SU-DHL-6 (cell line): ENCODE data around the gene PUDP.

Experiments
- H2AFZ ChIP-seq: fragments of 200-600 bp; sonication (generic); 2 replicates; pipeline ENCODE4 v1.6.1; 2014; ENCODE audit warnings: low read depth, mild to moderate bottlenecking, moderate library complexity, mixed read lengths, antibody characterized with exemption, low read length; ENCODE audit not compliant: severe bottlenecking
- H3F3A ChIP-seq: fragments of 200-600 bp; shearing (Covaris generic); 2 replicates; pipeline ENCODE4 v1.6.0; 2016; ENCODE audit warnings: antibody characterized with exemption, mild to moderate bottlenecking; ENCODE audit not compliant: insufficient read depth
- H3K27ac ChIP-seq: fragments of 200-600 bp; sonication (generic); 2 replicates; pipeline ENCODE4 v1.5.1; 2016; ENCODE audit warnings: low read depth, mild to moderate bottlenecking, low read length, moderate library complexity, mixed read lengths
- H3K27me3 ChIP-seq: fragments of 200-600 bp; sonication (generic), shearing (Covaris generic); 2 replicates; pipeline ENCODE4 v1.6.0; 2014; ENCODE audit warnings: mild to moderate bottlenecking, low read length
- H3K36me3 ChIP-seq: fragments of 200-600 bp; sonication (generic); 2 replicates; pipeline ENCODE4 v1.6.1; 2014; ENCODE audit warnings: mild to moderate bottlenecking, low read length, mixed read lengths
- H3K4me2 ChIP-seq: fragments of 300-600, 200-600 bp; shearing (Covaris generic), sonication (generic); 2 replicates; pipeline ENCODE4 v1.6.0; 2014; ENCODE audit warnings: low read length, low read depth, mild to moderate bottlenecking; ENCODE audit not compliant: poor library complexity, severe bottlenecking
- H3K4me3 ChIP-seq: fragments of 200-600 bp; sonication (generic); 2 replicates; pipeline ENCODE4 v1.5.1; 2014; ENCODE audit warnings: antibody characterized with exemption, low read length, mild to moderate bottlenecking, mixed read lengths; ENCODE audit not compliant: insufficient read depth, poor library complexity, severe bottlenecking
- H3K79me2 ChIP-seq: fragments of 200-600 bp; sonication (generic); 2 replicates; pipeline ENCODE4 v1.6.1; 2014; ENCODE audit warnings: mild to moderate bottlenecking, low read length, moderate library complexity; ENCODE audit not compliant: insufficient read depth
- H3K9ac ChIP-seq: fragments of 200-600 bp; sonication (generic); 2 replicates; pipeline ENCODE4 v1.7.0; 2014; ENCODE audit warnings: mild to moderate bottlenecking, low read length
- H3K9me2 ChIP-seq: fragments of 200-600 bp; sonication (generic); replicated peaks from 2 replicates; pipeline ENCODE4 v1.6.1; 2014; ENCODE audit warnings: low read length; ENCODE audit not compliant: insufficient read depth
- H3K9me3 ChIP-seq: fragments of 200-600 bp; sonication (generic); 2 replicates; pipeline ENCODE4 v1.6.1; 2014; ENCODE audit warnings: low read length, mixed read lengths; ENCODE audit not compliant: insufficient read depth
- H4K20me1 ChIP-seq: fragments of 200-600 bp; sonication (generic); 2 replicates; pipeline ENCODE4 v1.6.1; 2014; ENCODE audit warnings: low read depth, mild to moderate bottlenecking, antibody characterized with exemption, low read length, moderate library complexity, mixed read lengths
- EZH2phosphoT487 ChIP-seq: fragments of 200-600 bp; sonication (generic), shearing (Covaris generic); conservative IDR thresholded peaks from 2 replicates; pipeline ENCODE4 v1.6.1; 2018; ENCODE audit warnings: mild to moderate bottlenecking, antibody characterized with exemption, low read length, moderate library complexity, mixed read lengths
- TF ChIP-seq, protein P1 (sequence below): fragments of 200-600 bp; sonication (generic); IDR thresholded peaks from one replicate; pipeline ENCODE4 v1.5.1; 2017; ENCODE audit warnings: antibody characterized with exemption, mild to moderate bottlenecking, low read length, moderate library complexity; ENCODE audit not compliant: insufficient read depth, poor library complexity, severe bottlenecking

The PUDP gene

DNA sequence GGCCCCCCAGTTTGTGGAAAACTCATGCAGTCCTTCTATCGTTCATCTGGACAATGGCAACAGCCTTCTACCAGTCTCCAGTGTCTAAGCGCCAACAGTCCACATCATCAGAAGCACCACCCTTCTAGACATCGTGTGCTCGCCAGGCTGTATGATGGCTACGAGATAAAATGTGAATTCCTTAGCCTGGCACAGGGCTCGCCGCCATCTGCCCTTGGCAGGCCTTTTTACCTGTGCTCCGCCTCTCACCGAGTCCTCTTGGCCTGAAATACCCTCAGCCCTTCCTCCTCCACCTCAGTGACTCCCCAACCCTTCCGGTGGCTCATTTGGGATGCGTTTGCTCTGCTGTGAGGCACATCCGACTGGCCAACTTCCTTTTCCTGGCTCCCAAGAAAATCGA, 16.3 kb downstream of the PUDP start:
- Histone ChIP-seq H3K9ac (no peak overlapping the region), H3K79me2 (peaks cover 96% of the 10 kb centered on the region)

DNA sequence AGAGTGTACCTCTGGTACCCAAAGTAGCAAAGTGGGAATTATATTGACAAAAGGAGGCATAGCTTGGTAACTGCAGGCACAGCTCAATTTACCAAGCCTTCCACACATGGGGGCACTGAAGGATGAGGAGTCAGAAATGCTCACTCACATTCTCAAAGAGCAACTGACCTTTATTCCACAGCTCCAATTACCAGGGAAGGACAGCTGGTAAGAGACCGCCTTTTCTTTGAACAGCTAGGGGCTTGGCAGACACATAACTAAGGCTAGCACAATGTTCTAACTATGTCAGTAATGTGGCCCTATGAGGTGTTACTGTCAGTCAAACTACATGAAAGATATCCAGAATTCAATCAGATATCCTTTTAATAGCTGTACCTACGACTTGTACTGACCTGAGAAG, 20.9 kb downstream of the PUDP start:
- H3K9me3 ChIP-seq = no peaks in the 10 kb centered on the region
- peak overlapping the region; percentile 73 for H3K27ac ChIP-seq
- H2AFZ ChIP-seq = no peak overlapping the region
- H3K9ac ChIP-seq = no peak overlapping the region
- peaks cover 22% of the 10 kb centered on the region for H3F3A ChIP-seq
- H3K4me2 ChIP-seq = peak overlapping the region; percentile 24
- H3K4me3 ChIP-seq = no peak overlapping the region
- H3K36me3 ChIP-seq = peaks cover 6% of the 10 kb centered on the region; the same call in 1 of the 2 replicates
- H3K27me3 ChIP-seq = no peaks in the 10 kb centered on the region
- H3K9me2 ChIP-seq = no peaks in the 10 kb centered on the region
- peaks cover 93% of the 10 kb centered on the region for H3K79me2 ChIP-seq
- TF ChIP-seq EZH2phosphoT487 = no peak
- TF ChIP-seq, protein P1, sequence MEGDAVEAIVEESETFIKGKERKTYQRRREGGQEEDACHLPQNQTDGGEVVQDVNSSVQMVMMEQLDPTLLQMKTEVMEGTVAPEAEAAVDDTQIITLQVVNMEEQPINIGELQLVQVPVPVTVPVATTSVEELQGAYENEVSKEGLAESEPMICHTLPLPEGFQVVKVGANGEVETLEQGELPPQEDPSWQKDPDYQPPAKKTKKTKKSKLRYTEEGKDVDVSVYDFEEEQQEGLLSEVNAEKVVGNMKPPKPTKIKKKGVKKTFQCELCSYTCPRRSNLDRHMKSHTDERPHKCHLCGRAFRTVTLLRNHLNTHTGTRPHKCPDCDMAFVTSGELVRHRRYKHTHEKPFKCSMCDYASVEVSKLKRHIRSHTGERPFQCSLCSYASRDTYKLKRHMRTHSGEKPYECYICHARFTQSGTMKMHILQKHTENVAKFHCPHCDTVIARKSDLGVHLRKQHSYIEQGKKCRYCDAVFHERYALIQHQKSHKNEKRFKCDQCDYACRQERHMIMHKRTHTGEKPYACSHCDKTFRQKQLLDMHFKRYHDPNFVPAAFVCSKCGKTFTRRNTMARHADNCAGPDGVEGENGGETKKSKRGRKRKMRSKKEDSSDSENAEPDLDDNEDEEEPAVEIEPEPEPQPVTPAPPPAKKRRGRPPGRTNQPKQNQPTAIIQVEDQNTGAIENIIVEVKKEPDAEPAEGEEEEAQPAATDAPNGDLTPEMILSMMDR = no peak
- H4K20me1 ChIP-seq = no peaks in the 10 kb centered on the region

More for the DNA sequence above, 16.3 kb downstream of the PUDP start:
- Histone ChIP-seq H3K27me3 (no peaks in the 10 kb centered on the region), H3K9me2 (no peaks in the 10 kb centered on the region), H3K4me2 (no peak overlapping the region), H3K4me3 (no peak overlapping the region), H3K9me3 (no peaks in the 10 kb centered on the region), H3K27ac (no peak overlapping the region), H4K20me1 (no peaks in the 10 kb centered on the region), H2AFZ (no peak overlapping the region), H3F3A (peaks cover 10% of the 10 kb centered on the region), H3K36me3 (no peaks in the 10 kb centered on the region; the same call in 1 of the 2 replicates)
- TF ChIP-seq, protein P1 = no peak

DNA sequence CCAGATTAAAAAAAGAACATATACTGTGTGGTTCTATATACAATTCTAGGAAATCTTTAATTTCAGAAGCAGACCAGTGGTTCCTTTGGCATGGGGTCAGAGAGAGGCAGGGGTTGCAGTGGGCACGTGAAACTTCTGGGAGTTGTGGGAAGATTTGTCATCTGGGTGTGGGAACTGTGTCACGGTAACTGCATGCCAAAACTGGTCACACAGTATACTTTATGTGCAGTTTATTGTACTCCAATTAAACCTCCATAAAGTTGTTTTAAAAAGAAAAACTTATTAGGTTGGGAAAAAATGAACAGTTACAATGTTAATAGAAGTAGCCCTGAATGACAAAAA, 27.1 kb downstream of the PUDP start:
- Histone ChIP-seq H4K20me1 (no peaks in the 10 kb centered on the region), H2AFZ (no peak overlapping the region), H3K9ac (peak overlapping the region; percentile 62), H3K79me2 (peaks cover 92% of the 10 kb centered on the region), H3K27ac (peak overlapping the region; percentile 100), H3K9me3 (no peaks in the 10 kb centered on the region), H3K4me3 (no peak overlapping the region), H3K4me2 (peak overlapping the region; percentile 93), H3K36me3 (peaks cover 3% of the 10 kb centered on the region; the same call in 1 of the 2 replicates), H3K27me3 (no peaks in the 10 kb centered on the region), H3F3A (peaks cover 51% of the 10 kb centered on the region), H3K9me2 (no peaks in the 10 kb centered on the region)
- TF ChIP-seq EZH2phosphoT487 = no peak
- TF ChIP-seq, protein P1 = no peak
